Measurements from ENCODE around the gene BICD2. TPM values are rescaled to one million over a fixed set of nuclear protein-coding genes. Genes with fewer than 3 reads are reported as not detected.

BICD2 gene
- total RNA-seq, 1 experiment from 2014 or later = 34.3 TPM

DNA sequence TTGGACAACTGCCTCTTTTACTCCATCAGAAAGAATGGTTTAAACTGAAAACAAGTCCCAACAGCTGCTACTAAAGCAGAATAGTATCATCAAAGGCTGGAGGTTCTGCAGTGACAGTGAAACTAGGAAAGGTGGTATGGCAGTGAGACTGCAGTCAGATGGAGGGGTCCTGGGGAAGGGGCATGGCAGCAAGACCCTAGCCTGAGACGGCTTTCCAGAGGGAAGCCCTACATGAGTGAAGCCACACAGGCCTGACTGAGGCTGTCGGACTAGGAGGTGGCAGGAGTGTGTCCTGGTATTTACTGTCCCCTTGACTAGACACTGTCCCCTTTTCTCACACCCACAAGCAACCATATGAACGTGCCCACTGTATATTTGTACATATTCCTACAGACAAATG, 54.3 kb downstream of the BICD2 start:
- H3K4me3 ChIP-seq (ENCODE audit: insufficient read depth, low read depth, low read length) = no peak overlapping the region

DNA sequence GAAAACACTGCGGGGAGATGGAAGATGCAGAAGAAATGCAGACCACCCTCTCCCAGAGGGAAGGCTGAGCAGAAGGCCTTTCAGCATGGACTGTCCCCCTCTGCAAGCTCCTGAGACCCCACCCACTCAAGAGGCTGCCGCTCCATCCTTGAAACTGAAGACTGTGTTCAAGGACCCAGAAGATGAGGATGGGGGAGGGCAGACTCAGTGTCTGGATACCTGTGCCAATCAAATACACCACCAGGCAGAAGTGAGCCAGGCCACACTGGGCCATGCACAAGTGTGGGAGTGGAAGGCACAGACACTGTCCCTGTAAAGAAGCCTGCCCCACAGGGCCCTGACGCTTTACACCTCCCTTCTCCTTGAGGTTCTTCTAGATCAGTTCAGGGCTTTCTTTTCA, 54.7 kb downstream of the BICD2 start:
- H3K36me3 ChIP-seq (replicated peaks; ENCODE audit: control insufficient read depth, insufficient read depth, low read length) = peaks cover 20% of the 10 kb centered on the region
- no peaks in the 10 kb centered on the region for H3K27me3 ChIP-seq (ENCODE audit: control insufficient read depth, insufficient read depth, low read length)
- H3K4me3 ChIP-seq (ENCODE audit: insufficient read depth, low read depth, low read length) = no peak overlapping the region
- no peak for DNase-seq

More for the DNA sequence above, 54.3 kb downstream of the BICD2 start:
- Histone ChIP-seq H3K27me3 (ENCODE audit: control insufficient read depth, insufficient read depth, low read length) (no peaks in the 10 kb centered on the region), H3K36me3 (replicated peaks; ENCODE audit: control insufficient read depth, insufficient read depth, low read length) (peaks cover 20% of the 10 kb centered on the region)
- DNase-seq = no peak

DNA sequence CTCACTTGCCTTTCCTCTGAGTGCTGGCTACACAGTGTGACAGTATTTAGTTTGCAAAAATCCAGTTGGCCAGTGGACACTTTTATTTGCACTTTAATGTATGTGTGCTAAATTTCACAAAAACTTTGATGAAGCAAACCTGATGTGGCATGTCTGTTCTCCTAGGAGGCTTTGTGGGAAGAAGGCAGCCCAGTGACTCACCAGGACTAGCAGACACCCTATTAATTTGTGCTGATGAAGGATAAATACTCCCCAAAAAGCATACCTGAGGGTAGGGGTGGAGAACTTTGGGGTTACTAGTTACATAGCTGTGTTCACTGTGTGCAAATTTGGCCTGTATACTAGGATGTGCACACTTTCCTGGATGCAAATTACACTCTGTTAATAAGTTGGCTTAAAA, 55.4 kb downstream of the BICD2 start:
- Histone ChIP-seq H3K4me3 (ENCODE audit: insufficient read depth, low read depth, low read length) (no peak overlapping the region), H3K27me3 (ENCODE audit: control insufficient read depth, insufficient read depth, low read length) (no peaks in the 10 kb centered on the region)
- no peak for DNase-seq

DNA sequence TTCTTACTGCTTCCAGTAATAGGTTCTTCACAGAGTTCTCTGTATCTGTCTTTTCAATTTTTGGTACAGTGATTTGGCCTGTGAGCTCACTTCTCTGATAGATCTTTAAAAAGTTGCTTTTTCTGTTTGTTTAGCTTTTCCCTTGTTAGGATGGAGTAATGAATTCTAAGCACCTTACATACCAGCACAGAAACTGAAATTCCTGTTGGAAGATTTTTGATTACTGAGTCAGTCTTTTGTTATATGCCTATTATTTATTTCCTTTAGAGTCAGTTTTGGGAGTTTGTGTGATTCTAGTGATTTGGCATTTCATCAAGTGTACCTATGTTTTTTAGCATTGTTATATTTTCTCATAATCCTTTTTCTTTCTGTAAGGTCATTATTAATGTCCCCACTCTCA, 57.1 kb downstream of the BICD2 start:
- DNase-seq = no peak
- Histone ChIP-seq H3K27me3 (ENCODE audit: control insufficient read depth, insufficient read depth, low read length) (no peaks in the 10 kb centered on the region), H3K4me3 (ENCODE audit: insufficient read depth, low read depth, low read length) (no peak overlapping the region)

More for the DNA sequence above, 55.4 kb downstream of the BICD2 start:
- H3K36me3 ChIP-seq (replicated peaks; ENCODE audit: control insufficient read depth, insufficient read depth, low read length) = peaks cover 13% of the 10 kb centered on the region

DNA sequence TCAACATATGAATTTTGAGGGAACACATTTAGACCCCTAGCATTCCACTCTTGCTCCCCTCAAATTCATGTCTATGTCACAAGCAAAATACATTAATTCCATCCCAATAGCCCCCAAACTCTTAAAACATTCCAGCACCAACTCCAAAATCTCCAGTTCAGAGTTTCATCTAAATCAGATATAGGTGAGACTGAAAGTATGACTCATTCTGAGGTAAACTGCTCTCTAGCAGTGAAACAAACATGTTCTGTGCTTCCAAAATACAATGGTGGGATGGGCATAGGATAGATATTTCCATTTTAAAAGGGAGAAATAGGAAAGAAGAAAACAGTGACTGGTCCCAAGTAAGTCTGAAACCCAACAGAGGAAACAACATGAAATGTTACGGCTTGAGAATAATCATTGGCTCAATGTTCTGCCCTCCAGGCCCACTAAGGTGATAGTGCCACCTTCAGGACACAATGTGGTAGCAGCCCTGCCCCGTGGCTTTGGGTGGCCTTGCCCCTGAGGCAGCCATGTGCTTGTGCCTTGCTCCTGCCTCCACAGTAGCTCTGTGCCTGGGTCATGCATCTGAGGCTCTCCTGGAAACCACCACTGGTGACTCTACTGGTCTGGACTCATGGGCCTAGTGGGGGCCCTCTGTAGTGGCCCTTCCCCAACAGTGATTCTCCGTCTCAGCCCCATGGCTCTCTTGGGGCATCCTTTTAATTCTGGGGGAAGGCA, 58.3 kb downstream of the BICD2 start:
- peak; percentile 77 for DNase-seq
- Histone ChIP-seq H3K27me3 (ENCODE audit: control insufficient read depth, insufficient read depth, low read length) (no peaks in the 10 kb centered on the region), H3K36me3 (replicated peaks; ENCODE audit: control insufficient read depth, insufficient read depth, low read length) (peaks cover 3% of the 10 kb centered on the region), H3K4me3 (ENCODE audit: insufficient read depth, low read depth, low read length) (no peak overlapping the region)

More for the DNA sequence above, 57.1 kb downstream of the BICD2 start:
- peaks cover 3% of the 10 kb centered on the region for H3K36me3 ChIP-seq (replicated peaks; ENCODE audit: control insufficient read depth, insufficient read depth, low read length)

DNA sequence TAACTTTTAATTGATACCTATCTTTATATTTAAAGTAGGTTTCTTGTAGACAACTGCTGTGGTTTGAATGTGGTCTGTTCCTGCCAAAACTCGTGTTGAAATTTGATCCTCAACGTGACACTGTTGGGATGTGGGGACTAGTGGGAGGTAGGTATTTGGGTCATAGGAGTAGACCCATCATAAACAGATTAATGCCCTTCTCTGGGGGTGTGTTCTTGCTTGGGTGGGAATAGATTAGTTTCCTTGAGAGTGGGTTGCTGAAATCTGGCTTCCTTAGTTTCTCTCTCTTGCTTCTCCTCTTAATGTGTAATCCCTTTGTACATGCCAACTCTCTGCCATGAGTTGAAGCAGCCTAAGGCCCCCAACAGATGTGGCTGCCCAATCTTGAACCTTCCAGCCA, 60.1 kb downstream of the BICD2 start:
- H3K36me3 ChIP-seq (replicated peaks; ENCODE audit: control insufficient read depth, insufficient read depth, low read length) = no peaks in the 10 kb centered on the region
- H3K27me3 ChIP-seq (ENCODE audit: control insufficient read depth, insufficient read depth, low read length) = no peaks in the 10 kb centered on the region
- no peak for DNase-seq
- H3K4me3 ChIP-seq (ENCODE audit: insufficient read depth, low read depth, low read length) = no peak overlapping the region

DNA sequence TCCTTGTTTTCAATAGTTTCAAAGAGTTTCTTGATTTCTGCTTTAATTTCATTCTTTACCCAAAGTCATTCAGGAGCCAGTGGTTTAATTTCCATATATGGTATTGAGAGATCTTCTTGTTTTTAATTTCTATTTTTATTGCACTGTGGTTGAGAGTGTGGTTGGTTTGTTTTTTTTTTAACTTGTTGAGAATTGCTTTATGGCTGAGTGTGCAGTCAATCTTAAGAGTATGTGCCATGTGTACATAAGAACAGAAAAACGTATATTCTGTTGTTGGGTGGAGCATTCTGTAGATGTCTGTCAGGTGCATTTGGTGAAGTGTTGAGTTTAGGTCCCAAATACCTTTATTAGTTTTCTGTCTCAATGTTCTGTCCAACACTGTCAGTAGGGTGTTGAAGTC, 68.0 kb downstream of the BICD2 start:
- H3K4me3 ChIP-seq (ENCODE audit: insufficient read depth, low read depth, low read length) = no peak overlapping the region
- no peak for DNase-seq
- no peaks in the 10 kb centered on the region for H3K27me3 ChIP-seq (ENCODE audit: control insufficient read depth, insufficient read depth, low read length)
- H3K36me3 ChIP-seq (replicated peaks; ENCODE audit: control insufficient read depth, insufficient read depth, low read length) = no peaks in the 10 kb centered on the region

DNA sequence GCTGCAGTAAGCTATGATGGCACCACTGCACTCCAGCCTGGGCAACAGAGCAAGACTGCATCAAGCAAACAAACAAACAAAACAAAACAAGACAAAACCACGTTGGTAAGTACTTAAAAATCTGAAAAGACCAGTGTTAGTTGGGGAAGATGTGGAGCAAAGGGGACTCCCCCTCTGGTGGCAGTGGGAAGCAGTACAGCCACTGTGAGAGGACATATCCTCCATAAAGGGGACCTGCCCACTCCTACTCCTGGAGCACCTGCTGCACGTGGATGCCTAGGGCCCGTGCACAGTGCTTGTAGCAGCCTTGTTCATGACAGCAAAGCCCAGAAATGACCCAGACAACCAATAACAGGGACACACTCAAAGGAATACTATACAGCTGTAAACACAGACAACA, 77.7 kb downstream of the BICD2 start:
- Histone ChIP-seq H3K27me3 (ENCODE audit: control insufficient read depth, insufficient read depth, low read length) (no peaks in the 10 kb centered on the region), H3K4me3 (ENCODE audit: insufficient read depth, low read depth, low read length) (no peak overlapping the region), H3K36me3 (replicated peaks; ENCODE audit: control insufficient read depth, insufficient read depth, low read length) (no peaks in the 10 kb centered on the region)
- no peak for DNase-seq

DNA sequence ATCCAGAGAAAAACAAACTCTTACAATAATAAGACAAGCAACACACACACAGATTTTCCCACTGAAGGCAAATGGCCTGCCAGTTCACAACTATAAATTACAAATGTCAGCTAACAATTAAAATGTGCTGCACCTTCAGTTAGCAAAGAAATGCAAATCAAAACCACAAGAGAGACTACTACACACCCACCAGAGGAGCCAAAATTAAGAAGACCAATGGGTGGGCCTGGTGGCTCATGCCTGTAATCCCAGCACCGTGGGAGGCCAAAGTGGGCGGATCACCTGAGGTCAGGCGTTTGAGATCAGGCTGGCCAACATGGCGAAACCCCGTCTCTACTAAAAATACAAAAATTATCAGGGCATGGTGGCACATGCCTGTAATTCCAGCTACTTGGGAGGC, 79.6 kb downstream of the BICD2 start:
- Histone ChIP-seq H3K36me3 (replicated peaks; ENCODE audit: control insufficient read depth, insufficient read depth, low read length) (no peaks in the 10 kb centered on the region), H3K27me3 (ENCODE audit: control insufficient read depth, insufficient read depth, low read length) (no peaks in the 10 kb centered on the region), H3K4me3 (ENCODE audit: insufficient read depth, low read depth, low read length) (no peak overlapping the region)
- DNase-seq = no peak

DNA sequence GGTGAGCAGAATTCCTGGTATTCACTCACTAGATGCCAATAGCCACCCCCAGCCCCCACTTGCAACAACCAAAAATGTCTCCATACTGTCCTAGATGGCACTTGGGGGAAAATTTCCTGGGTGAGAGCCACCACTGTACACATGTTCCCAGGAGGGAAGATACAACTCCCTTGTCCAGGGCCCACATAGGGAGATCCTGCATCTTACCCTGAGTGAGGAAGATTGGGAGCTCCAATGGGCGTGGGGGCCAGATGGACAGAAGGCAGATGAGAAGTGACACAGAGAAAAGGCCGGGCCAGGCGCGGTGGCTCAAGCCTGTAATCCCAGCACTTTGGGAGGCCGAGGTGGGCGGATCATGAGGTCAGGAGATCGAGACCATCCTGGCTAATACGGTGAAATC, 82.4 kb downstream of the BICD2 start:
- no peak for DNase-seq
- Histone ChIP-seq H3K4me3 (ENCODE audit: insufficient read depth, low read depth, low read length) (no peak overlapping the region), H3K27me3 (ENCODE audit: control insufficient read depth, insufficient read depth, low read length) (no peaks in the 10 kb centered on the region), H3K36me3 (replicated peaks; ENCODE audit: control insufficient read depth, insufficient read depth, low read length) (no peaks in the 10 kb centered on the region)

DNA sequence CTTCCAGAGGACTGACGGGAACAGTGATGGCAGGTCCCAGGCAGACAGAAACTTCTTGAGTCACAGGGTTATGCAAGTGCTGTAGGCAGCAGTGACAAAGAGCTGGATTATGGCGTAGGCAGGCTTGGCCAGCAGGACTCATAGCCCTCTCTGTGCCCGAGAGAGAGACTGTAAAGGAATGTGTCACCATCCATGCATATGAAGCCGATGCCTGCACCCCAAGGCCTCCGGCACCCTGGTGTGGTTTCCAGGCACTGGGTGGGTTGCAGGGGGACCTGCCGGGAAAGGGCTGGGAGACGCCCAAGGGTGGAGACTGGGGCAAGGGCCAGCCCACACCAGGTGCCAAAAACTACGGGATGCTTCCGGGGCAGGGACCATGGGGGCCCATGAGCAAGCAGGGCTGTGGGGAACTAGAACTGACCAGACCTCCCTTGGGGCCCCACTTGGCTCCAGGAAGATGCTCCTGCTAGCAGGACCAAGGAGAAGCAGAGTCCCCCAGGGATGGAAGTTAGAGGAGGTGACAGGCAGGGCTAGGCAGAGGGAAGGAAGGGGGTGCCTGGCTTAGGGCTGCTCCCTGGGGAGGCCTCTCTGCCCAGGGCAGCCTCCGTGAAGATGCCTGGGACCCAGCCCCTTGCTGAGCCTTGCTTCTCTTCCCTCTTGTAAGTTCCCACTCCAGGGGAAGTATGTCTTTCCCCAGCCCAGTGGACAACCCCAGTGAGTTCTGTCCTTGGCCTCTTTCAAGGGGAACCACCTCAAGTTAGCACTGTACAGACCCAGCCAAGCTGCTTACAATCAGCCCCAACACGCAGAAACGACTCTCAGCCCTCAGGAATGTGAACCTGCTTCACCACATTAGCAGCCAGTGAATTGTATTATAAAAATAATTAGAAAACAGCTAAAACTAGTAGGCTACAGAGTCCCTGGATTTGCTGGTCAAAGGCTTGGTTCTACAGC, 84.2 kb downstream of the BICD2 start:
- H3K4me3 ChIP-seq (ENCODE audit: insufficient read depth, low read depth, low read length) = no peak overlapping the region
- H3K36me3 ChIP-seq (replicated peaks; ENCODE audit: control insufficient read depth, insufficient read depth, low read length) = no peaks in the 10 kb centered on the region
- no peak for DNase-seq
- no peaks in the 10 kb centered on the region for H3K27me3 ChIP-seq (ENCODE audit: control insufficient read depth, insufficient read depth, low read length)

DNA sequence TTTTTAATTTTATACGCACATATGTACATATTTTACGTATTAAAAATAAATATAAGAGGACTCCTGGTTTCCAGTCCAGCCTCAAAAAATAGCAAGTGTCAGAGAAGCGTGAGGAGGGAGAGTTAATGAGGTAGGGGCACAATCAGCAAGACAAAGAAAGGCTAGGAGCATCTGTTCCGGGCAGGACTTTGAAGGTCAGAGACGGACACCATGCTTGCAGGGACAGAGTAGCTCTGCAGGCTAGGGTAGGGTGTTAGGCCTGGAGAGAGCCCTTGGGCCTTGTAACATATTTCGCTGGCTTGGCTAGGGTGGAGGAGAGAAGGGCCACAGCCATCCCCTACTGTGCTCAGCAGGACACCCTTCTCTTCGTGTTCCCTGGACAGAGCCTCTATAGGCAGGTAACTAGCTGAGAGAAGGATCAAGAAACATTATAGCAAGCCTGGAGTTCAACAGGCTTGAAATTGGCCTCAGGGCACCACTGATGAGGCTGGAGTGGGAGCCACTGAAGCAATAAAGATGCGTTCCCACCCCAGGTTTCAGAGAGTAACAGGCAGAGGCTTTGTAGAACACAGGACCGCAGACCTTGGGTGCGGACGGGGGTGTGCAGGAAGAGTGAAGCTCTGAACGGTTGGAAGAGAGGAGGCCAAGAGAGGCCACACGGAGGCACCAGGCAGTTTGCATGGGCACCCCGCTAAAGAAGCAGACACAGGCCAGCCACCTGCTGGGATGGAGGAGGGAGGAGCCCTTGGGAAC, 85.0 kb downstream of the BICD2 start:
- Histone ChIP-seq H3K27me3 (ENCODE audit: control insufficient read depth, insufficient read depth, low read length) (no peaks in the 10 kb centered on the region), H3K4me3 (ENCODE audit: insufficient read depth, low read depth, low read length) (no peak overlapping the region), H3K36me3 (replicated peaks; ENCODE audit: control insufficient read depth, insufficient read depth, low read length) (no peaks in the 10 kb centered on the region)
- peak; percentile 55 for DNase-seq

DNA sequence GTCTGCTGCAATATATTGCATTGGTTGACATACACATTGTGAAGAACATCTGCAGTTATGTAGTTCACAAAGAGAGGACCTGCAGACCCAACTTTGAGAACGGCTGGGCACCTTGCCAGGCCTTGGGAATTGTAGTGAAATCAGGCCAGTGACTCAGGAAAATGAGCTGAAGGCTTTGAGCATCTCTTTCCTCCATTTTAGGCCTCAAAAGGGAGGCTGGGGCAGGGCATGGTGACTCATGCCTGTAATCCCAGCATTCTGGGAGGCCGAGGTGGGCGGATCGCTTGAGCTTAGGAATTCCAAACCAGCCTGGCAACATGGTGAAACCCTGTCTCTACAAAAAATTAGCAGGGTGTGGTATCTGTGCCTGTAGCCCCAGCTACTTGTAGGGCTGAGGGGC, 93.3 kb downstream of the BICD2 start:
- Histone ChIP-seq H3K4me3 (ENCODE audit: insufficient read depth, low read depth, low read length) (no peak overlapping the region), H3K27me3 (ENCODE audit: control insufficient read depth, insufficient read depth, low read length) (no peaks in the 10 kb centered on the region), H3K36me3 (replicated peaks; ENCODE audit: control insufficient read depth, insufficient read depth, low read length) (peaks cover 2% of the 10 kb centered on the region)
- no peak for DNase-seq

DNA sequence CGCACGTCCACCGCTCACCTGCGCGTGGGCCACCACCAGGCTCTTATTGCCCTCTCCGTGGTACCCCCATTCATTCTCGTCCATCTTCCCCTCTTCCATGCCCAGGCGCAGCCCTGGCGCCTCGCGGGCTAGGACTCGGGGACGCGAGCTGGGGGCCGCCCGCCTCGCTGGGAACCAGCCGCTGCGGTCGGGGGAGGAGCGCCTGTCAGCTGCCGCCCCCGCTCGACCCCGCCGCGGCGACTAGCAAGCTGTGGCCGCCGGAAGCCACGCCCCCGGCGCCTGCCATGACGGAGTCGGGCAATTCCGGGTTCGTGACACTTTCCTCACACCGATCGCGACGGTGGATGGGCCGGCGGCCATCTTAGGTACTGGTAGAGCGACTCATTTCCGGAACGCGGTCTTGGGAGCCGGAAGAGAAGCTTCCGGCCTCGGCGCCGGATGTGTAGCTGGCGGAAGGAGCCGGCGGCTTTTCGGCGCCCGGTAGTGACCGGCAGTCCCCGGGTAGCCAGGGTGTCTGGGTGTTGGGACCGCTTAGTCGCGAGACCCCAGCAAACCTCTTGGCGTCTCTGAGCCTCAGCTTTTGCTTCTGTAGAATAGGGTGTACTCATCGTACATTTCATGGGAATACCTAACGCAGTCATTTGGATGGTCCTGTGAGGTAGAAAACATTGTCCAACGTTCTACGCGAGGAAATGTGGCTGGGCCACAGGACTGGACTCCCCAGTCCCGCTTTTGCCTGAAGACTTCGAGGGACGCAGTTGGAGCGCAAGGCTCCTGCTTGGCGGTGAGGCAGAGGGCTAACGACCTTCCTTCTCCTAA, 94.5 kb downstream of the BICD2 start, which contains the start of gene IPPK:
Gene IPPK, minus strand, starts transcription at position 242 of the 819 bp plus-strand sequence. Its CDS starts 143 bp downstream, at position 99.
- Histone ChIP-seq H3K4me3 (ENCODE audit: insufficient read depth, low read depth, low read length) (peak within 1 kb of the TSS; percentile 95), H3K36me3 (replicated peaks; ENCODE audit: control insufficient read depth, insufficient read depth, low read length) (peaks cover 2% of the 10 kb centered on the region), H3K27me3 (ENCODE audit: control insufficient read depth, insufficient read depth, low read length) (no peaks in the 10 kb centered on the region)
- DNase-seq = peak; percentile 99
